HFF-Myc (cell line): ENCODE data around the gene CD99L2.

ENCODE experiments used
- DNase-seq: peaks from one replicate; pipeline ENCODE4 v3.0.0-alpha.2; 2011; ENCODE audit warnings: low read depth; ENCODE audit errors: extremely low read depth
- H3K4me3 ChIP-seq: replicated peaks from 2 replicates; pipeline ENCODE4 v1.5.1; 2011; ENCODE audit warnings: low read depth, mild to moderate bottlenecking, control low read depth, low read length
- CTCF ChIP-seq: IDR thresholded peaks from 2 replicates; pipeline ENCODE4 v1.5.1; 2012; ENCODE audit warnings: mild to moderate bottlenecking, low read depth, low read length, control low read depth; ENCODE audit errors: missing control alignments

CD99L2 gene

GRCh38 chrX:150821971-150822370 lies 76.5 kb downstream of the CD99L2 start:
- no peak for DNase-seq
- TF ChIP-seq CTCF, result no peak
- H3K4me3 ChIP-seq, result no peak overlapping the region

- no peak for DNase-seq
- no peak overlapping the region for H3K4me3 ChIP-seq
- no peak for TF ChIP-seq CTCF
These were observed 84.5 kb downstream of the CD99L2 start for GRCh38 chrX:150813922-150814321.

GRCh38 chrX:150806827-150807226 lies 91.6 kb downstream of the CD99L2 start:
- DNase-seq, result no peak
- no peak overlapping the region for H3K4me3 ChIP-seq
- TF ChIP-seq CTCF, result no peak

- no peak overlapping the region for H3K4me3 ChIP-seq
- no peak for DNase-seq
- TF ChIP-seq CTCF, result no peak
These were observed 92.7 kb downstream of the CD99L2 start for GRCh38 chrX:150805736-150806135.

GRCh38 chrX:150792949-150793527 lies 105.4 kb downstream of the CD99L2 start:
- TF ChIP-seq CTCF, result no peak
- no peak overlapping the region for H3K4me3 ChIP-seq
- no peak for DNase-seq

- no peak overlapping the region for H3K4me3 ChIP-seq
- no peak for DNase-seq
- TF ChIP-seq CTCF, result no peak
These were observed 108.4 kb downstream of the CD99L2 start for GRCh38 chrX:150790021-150790420.

- no peak for DNase-seq
- no peak overlapping the region for H3K4me3 ChIP-seq
- no peak for TF ChIP-seq CTCF
These were observed 116.8 kb downstream of the CD99L2 start for GRCh38 chrX:150781677-150782076.
